Panc1 (cell line): Measurements from ENCODE around the gene VAMP3.

Source experiments
- CTCF ChIP-seq: fragments of 450-650 bp; IDR thresholded peaks from 2 replicates; pipeline ENCODE4 v1.5.1; 2017; ENCODE audit warnings: mild to moderate bottlenecking
- POLR2AphosphoS5 ChIP-seq: IDR thresholded peaks from 2 replicates; pipeline ENCODE4 v1.6.1; 2012; ENCODE audit warnings: mild to moderate bottlenecking, low read depth, low read length, moderate library complexity
- REST ChIP-seq, 2 experiments: IDR thresholded peaks; 2 replicates each; pipeline ENCODE4 v1.6.1; 2011 to 2012; ENCODE audit warnings: low read depth in 2 of 2, control low read depth in 1 of 2, low read length in 1 of 2, mild to moderate bottlenecking in 1 of 2, moderate library complexity in 1 of 2; ENCODE audit not compliant: insufficient read depth in 1 of 2
- SIN3A ChIP-seq: IDR thresholded peaks from 2 replicates; pipeline ENCODE4 v1.6.1; 2012; ENCODE audit warnings: low read depth, mild to moderate bottlenecking, low read length, moderate library complexity, borderline replicate concordance; ENCODE audit not compliant: insufficient read depth

DNA sequence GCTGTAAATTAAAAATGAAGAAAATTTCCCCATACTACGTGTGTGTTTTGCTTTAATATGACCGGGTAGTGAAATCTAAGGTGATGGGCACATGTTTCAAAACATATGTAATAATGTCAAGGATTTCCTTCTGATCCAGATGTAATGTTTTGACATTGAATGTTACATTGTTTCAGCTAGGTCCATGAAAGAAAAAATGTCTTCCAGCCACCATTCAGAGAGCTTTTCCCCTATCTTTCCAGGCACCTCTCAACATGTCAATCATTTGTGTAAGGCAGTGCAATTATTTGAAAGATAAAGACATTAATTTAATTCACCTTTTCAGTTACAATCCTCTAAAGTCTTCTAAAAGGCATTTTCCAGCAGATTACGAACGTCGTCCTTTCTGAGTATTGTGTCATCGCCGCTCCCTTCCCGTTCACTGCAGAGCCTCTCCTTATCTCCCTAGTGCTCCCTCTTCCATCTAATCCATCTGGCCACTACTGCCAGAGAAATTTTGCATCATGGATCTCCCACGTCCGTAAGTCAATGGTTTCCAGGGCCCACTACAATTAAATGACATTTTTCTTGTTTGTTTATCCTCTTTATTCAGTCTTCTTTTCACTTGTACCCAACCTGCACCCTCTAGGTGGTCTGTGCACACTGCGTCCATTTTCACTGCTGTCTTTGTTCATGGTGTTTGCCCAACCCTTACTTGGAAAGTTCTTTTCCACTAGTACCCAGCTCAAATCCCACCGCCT is 1.3 kb upstream of the VAMP3 start:
- TF ChIP-seq CTCF (no peak), SIN3A (no peak), POLR2AphosphoS5 (no peak), REST (IDR thresholded peaks at IDR 0.05; ENCODE audit: insufficient read depth in 1 of 2, low read depth in 2 of 2, low read length in 1 of 2) (no peak)
